HCT116 (cell line): ENCODE results near the gene CHAMP1. TPM values are rescaled to one million over a fixed set of nuclear protein-coding genes. Genes with fewer than 3 reads are reported as not detected.

Experiments used
- ATAC-seq: fragments of 200-7000 bp; cut with Tn5 transposase; 2 replicates; pipeline ENCODE4 v1.9.1; 2020; ENCODE audit warnings: mild to moderate bottlenecking, moderate library complexity
- BruUV-seq: library from RNA; stranded (reverse); fragments of 400-500 nt; replicated peaks from 2 replicates; lab custom pipeline; 2021; lab: Mats Ljungman, UMichigan
- CTCF ChIA-PET: fragments of 300-600 bp; sonication (Branson Sonifier 250); formaldehyde crosslinking; loops from one replicate; lab custom pipeline; 2021; ENCODE audit warnings: antibody characterized with exemption; lab: Charles Lee
- POLR2A ChIA-PET: fragments of 300-600, 350-600 bp; sonication (Branson Sonifier 250); formaldehyde crosslinking; loops from one replicate; lab custom pipeline; 2021; ENCODE audit warnings: antibody characterized with exemption; lab: Charles Lee
- RAD21 ChIA-PET, 2 experiments: fragments of 300-600 bp; sonication (Branson Sonifier 250); formaldehyde crosslinking; loops; one replicate each; lab custom pipeline; 2023; ENCODE audit warnings: low total read pairs in 2 of 2; ENCODE audit not compliant: uncharacterized antibody in 2 of 2, unreplicated experiment in 2 of 2, low non-redundant PET in 1 of 2; lab: Charles Lee
- DNase-seq: peaks from one replicate; pipeline ENCODE4 v3.0.0-alpha.2; 2010; ENCODE audit warnings: low read depth, low spot score
- H2AFZ ChIP-seq: fragments of 200-600 bp; shearing (Covaris generic), sonication (generic); 2 replicates; pipeline ENCODE4 v1.6.1; 2017; ENCODE audit warnings: low read depth, mixed run types, mixed read lengths, antibody characterized with exemption, low read length; ENCODE audit not compliant: poor library complexity, severe bottlenecking
- H3K27ac ChIP-seq: 2 replicates; pipeline ENCODE4 v1.5.1; 2012; ENCODE audit warnings: low read depth, low read length
- H3K27me3 ChIP-seq: fragments of 200-600 bp; sonication (generic); 2 replicates; pipeline ENCODE4 v1.6.1; 2016; ENCODE audit warnings: mixed run types, low read length, mixed read lengths; ENCODE audit not compliant: insufficient read depth
- H3K36me3 ChIP-seq, 2 experiments: fragments of 200-500 bp in 1 of 2; fragments of 200-600 bp in 1 of 2; sonication (Bioruptor generic) in 1 of 2; sonication (generic) in 1 of 2; 2 replicates each; pipeline versions ENCODE4 v1.5.1 to v1.6.1; 2014 to 2016; ENCODE audit warnings: low read length in 2 of 2, inconsistent platforms in 1 of 2, mixed read lengths in 1 of 2, mixed run types in 1 of 2; ENCODE audit not compliant: insufficient read depth in 2 of 2, control insufficient read depth in 1 of 2
- H3K4me1 ChIP-seq, 2 experiments: fragments of 200-600 bp in 1 of 2; sonication (generic) in 1 of 2; 2 replicates each; pipeline versions ENCODE4 v1.5.1 to v1.6.1; 2012 to 2017; ENCODE audit warnings: low read length in 2 of 2, inconsistent platforms in 1 of 2, mild to moderate bottlenecking in 1 of 2, mixed read lengths in 1 of 2, mixed run types in 1 of 2, moderate library complexity in 1 of 2; ENCODE audit not compliant: insufficient read depth in 2 of 2, control insufficient read depth in 1 of 2
- H3K4me2 ChIP-seq: fragments of 200-600 bp; sonication (generic); 2 replicates; pipeline ENCODE4 v1.6.1; 2017; ENCODE audit warnings: mixed run types, low read length, mixed read lengths
- H3K4me3 ChIP-seq, 2 experiments: fragments of 200-600 bp in 1 of 2; sonication (generic) in 1 of 2; replicated peaks in 1 of 2; 2 replicates each; pipeline ENCODE4 v1.5.1; 2011 to 2016; ENCODE audit warnings: low read length in 2 of 2, control low read depth in 1 of 2, low read depth in 1 of 2, mild to moderate bottlenecking in 1 of 2, mixed read lengths in 1 of 2, mixed run types in 1 of 2
- H3K79me2 ChIP-seq: fragments of 200-600 bp; sonication (generic); 2 replicates; pipeline ENCODE4 v1.6.1; 2017; ENCODE audit warnings: mild to moderate bottlenecking, mixed run types, low read length, moderate library complexity, mixed read lengths; ENCODE audit not compliant: insufficient read depth
- H3K9ac ChIP-seq: fragments of 200-600 bp; sonication (generic); 2 replicates; pipeline ENCODE4 v1.6.1; 2016; ENCODE audit warnings: low read length, mixed read lengths
- H3K9me2 ChIP-seq: fragments of 200-600 bp; sonication (generic), shearing (Covaris generic); 2 replicates; pipeline ENCODE4 v1.6.1; 2017; ENCODE audit warnings: mixed run types, mild to moderate bottlenecking, moderate library complexity; ENCODE audit not compliant: insufficient read depth
- H3K9me3 ChIP-seq, 2 experiments: fragments of 200-500 bp in 1 of 2; fragments of 200-600 bp in 1 of 2; sonication (Bioruptor generic) in 1 of 2; sonication (generic) in 1 of 2; 2 replicates each; pipeline ENCODE4 v1.6.1; 2014 to 2017; ENCODE audit warnings: low read length in 2 of 2, mixed read lengths in 2 of 2, inconsistent platforms in 1 of 2, low read depth in 1 of 2, mild to moderate bottlenecking in 1 of 2, mixed run types in 1 of 2, moderate library complexity in 1 of 2; ENCODE audit not compliant: control insufficient read depth in 1 of 2, insufficient read depth in 1 of 2
- H4K20me1 ChIP-seq: fragments of 200-600 bp; sonication (generic), shearing (Covaris generic); 2 replicates; pipeline ENCODE4 v1.6.1; 2017; ENCODE audit warnings: mixed run types, mild to moderate bottlenecking, moderate library complexity; ENCODE audit not compliant: insufficient read depth
- ATF3 ChIP-seq: IDR thresholded peaks from 2 replicates; pipeline ENCODE4 v1.6.1; 2012
- CBX3 ChIP-seq: IDR thresholded peaks from 2 replicates; pipeline ENCODE4 v1.6.1; 2012; ENCODE audit warnings: low read depth
- CEBPB ChIP-seq: IDR thresholded peaks from 2 replicates; pipeline ENCODE4 v1.6.1; 2012; ENCODE audit warnings: low read depth
- CTCF ChIP-seq, 3 experiments: fragments of 200-600 bp in 1 of 3; sonication (generic) in 1 of 3; IDR thresholded peaks in 2 of 3; conservative IDR thresholded peaks in 1 of 3; 2 replicates each; pipeline ENCODE4 v1.5.1; 2012 to 2017; ENCODE audit warnings: low read depth in 2 of 3, low read length in 2 of 3, antibody characterized with exemption in 1 of 3, borderline replicate concordance in 1 of 3, control low read depth in 1 of 3, mild to moderate bottlenecking in 1 of 3, mixed read lengths in 1 of 3, mixed run types in 1 of 3, moderate library complexity in 1 of 3; ENCODE audit not compliant: insufficient read depth in 1 of 3
- EGR1 ChIP-seq: IDR thresholded peaks from 2 replicates; pipeline ENCODE4 v1.6.1; 2012; ENCODE audit warnings: low read depth
- ELF1 ChIP-seq: IDR thresholded peaks from 2 replicates; pipeline ENCODE4 v1.6.1; 2012; ENCODE audit warnings: low read depth, borderline replicate concordance
- FOSL1 ChIP-seq: IDR thresholded peaks from 2 replicates; pipeline ENCODE4 v1.6.1; 2012; ENCODE audit warnings: low read depth
- MAX ChIP-seq: IDR thresholded peaks from 2 replicates; pipeline ENCODE4 v1.6.1; 2012
- POLR2AphosphoS5 ChIP-seq: IDR thresholded peaks from 2 replicates; pipeline ENCODE4 v1.6.1; 2011; ENCODE audit warnings: mild to moderate bottlenecking, low read depth, low read length, moderate library complexity
- SRF ChIP-seq: IDR thresholded peaks from 2 replicates; pipeline ENCODE4 v1.6.1; 2012; ENCODE audit warnings: low read depth
- YY1 ChIP-seq: IDR thresholded peaks from 2 replicates; pipeline ENCODE4 v1.6.1; 2011; ENCODE audit warnings: low read length, low read depth, moderate library complexity, mild to moderate bottlenecking; ENCODE audit not compliant: insufficient replicate concordance; ENCODE audit errors: extremely low read depth
- ZNF274 ChIP-seq: fragments of 200-500 bp; sonication (Bioruptor generic); IDR thresholded peaks from 2 replicates; pipeline ENCODE4 v1.6.1; 2014; ENCODE audit warnings: mild to moderate bottlenecking, low read depth, low read length, inconsistent platforms
- intact Hi-C: fragments of 100-400 bp; cut with micrococcal nuclease; formaldehyde crosslinking; loops from 2 replicates; pipeline ENCODE4 v1.10.0; 2022
- total RNA-seq: library from RNA; stranded (reverse); gene quantifications from one replicate; pipeline ENCODE4 v1.2.1, GENCODE V29; 2021; ENCODE audit not compliant: unreplicated experiment

The CHAMP1 gene
- total RNA-seq, 1 experiment from 2014 or later = 31.5 TPM

- peaks cover 15 to 21% of the 10 kb centered on the region in 2 experiments for H3K4me1 ChIP-seq
- no peak overlapping the region for H3K4me3 ChIP-seq
- no peaks in the 10 kb centered on the region for H3K27me3 ChIP-seq
- ChIA-PET POLR2A (no interaction called here), CTCF (no interaction called here), RAD21 (no interaction called here)
- no TSS peak for BruUV-seq
- intact Hi-C loops = no loop called here
- H3K36me3 ChIP-seq = peaks cover 7 to 15% of the 10 kb centered on the region in 2 experiments; a peak in 2 of 4 replicates
- no peak for TF ChIP-seq ATF3
- TF ChIP-seq EGR1 = no peak
- TF ChIP-seq FOSL1 = no peak
- no peak for TF ChIP-seq CBX3
- TF ChIP-seq ZNF274 = no peak
- TF ChIP-seq YY1 = no peak
- no peak for TF ChIP-seq SRF
- TF ChIP-seq MAX = no peak
- TF ChIP-seq ELF1 = no peak
- TF ChIP-seq CTCF (IDR thresholded peaks at IDR 0.05 in 2 of 3, conservative IDR thresholded peaks at IDR 0.05 in 1 of 3; ENCODE audit: borderline replicate concordance in 1 of 3, insufficient read depth in 1 of 3, low read depth in 2 of 3, low read length in 2 of 3) = no peak
- no peak for TF ChIP-seq CEBPB
- no peak for TF ChIP-seq POLR2AphosphoS5
- no peak overlapping the region for H3K9ac ChIP-seq
- DNase-seq = no peak
- H2AFZ ChIP-seq = no peak overlapping the region
- no peaks in the 10 kb centered on the region for H4K20me1 ChIP-seq
- H3K79me2 ChIP-seq = peaks cover 21% of the 10 kb centered on the region
- H3K9me3 ChIP-seq = no peaks in the 10 kb centered on the region
- no peak overlapping the region for H3K4me2 ChIP-seq
- ATAC-seq = no peak
- H3K9me2 ChIP-seq = no peaks in the 10 kb centered on the region
- no peak overlapping the region for H3K27ac ChIP-seq
Measured at GRCh38 chr13:114284680-114285079, 29.6 kb upstream of the CHAMP1 start.
